ENCODE results near the gene SLC6A3. TPM values are rescaled to one million over a fixed set of nuclear protein-coding genes. Genes with fewer than 3 reads are reported as not detected.

Gene SLC6A3
- polyA plus RNA-seq, 3 donors: not detected

DNA sequence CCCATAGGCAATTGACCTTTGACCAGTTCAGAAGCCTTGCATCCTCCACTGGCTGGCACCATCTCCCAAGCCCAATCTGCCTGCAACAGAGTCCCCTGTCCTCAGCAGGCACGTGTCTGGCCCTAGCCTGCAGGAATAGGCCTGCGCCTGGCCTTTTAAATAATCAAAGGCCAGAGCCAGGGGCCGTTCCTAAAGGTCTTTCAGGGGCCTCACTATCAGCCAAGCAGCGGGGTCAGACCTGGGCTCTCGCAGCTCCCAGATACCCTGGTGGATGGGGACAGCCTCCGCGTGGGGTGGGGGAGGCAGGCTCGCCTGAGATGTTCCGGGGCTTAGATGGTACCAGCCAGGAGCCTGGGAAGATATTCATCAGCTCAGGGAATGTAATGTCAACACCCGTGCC is 32.6 kb downstream of the SLC6A3 start:
- no peak overlapping the region for H2AFZ ChIP-seq (ENCODE audit: insufficient read depth, low read depth, low read length, poor library complexity, severe bottlenecking)
- H3K9me3 ChIP-seq (replicated peaks in 1 of 2; ENCODE audit: control insufficient read depth in 1 of 2, insufficient read depth in 1 of 2, low read length in 2 of 2): no peaks in the 10 kb centered on the region
- H3K36me3 Mint-ChIP-seq: no peaks in the 10 kb centered on the region
- H3K27ac Mint-ChIP-seq: no peak overlapping the region
- H3K27me3 ChIP-seq (ENCODE audit: control insufficient read depth in 2 of 2, insufficient read depth in 2 of 2, low read length in 2 of 2): no peaks in the 10 kb centered on the region
- H3K4me1 Mint-ChIP-seq: no peaks in the 10 kb centered on the region
- H3K4me2 ChIP-seq (replicated peaks; ENCODE audit: extremely low read depth, low read length, poor library complexity, severe bottlenecking): no peak overlapping the region
- H4K20me1 ChIP-seq (ENCODE audit: insufficient read depth, low read length): no peaks in the 10 kb centered on the region
- TF ChIP-seq, protein P1, sequence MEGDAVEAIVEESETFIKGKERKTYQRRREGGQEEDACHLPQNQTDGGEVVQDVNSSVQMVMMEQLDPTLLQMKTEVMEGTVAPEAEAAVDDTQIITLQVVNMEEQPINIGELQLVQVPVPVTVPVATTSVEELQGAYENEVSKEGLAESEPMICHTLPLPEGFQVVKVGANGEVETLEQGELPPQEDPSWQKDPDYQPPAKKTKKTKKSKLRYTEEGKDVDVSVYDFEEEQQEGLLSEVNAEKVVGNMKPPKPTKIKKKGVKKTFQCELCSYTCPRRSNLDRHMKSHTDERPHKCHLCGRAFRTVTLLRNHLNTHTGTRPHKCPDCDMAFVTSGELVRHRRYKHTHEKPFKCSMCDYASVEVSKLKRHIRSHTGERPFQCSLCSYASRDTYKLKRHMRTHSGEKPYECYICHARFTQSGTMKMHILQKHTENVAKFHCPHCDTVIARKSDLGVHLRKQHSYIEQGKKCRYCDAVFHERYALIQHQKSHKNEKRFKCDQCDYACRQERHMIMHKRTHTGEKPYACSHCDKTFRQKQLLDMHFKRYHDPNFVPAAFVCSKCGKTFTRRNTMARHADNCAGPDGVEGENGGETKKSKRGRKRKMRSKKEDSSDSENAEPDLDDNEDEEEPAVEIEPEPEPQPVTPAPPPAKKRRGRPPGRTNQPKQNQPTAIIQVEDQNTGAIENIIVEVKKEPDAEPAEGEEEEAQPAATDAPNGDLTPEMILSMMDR (IDR thresholded peaks at IDR 0.05): no peak
- no peaks in the 10 kb centered on the region for H3K79me2 ChIP-seq (ENCODE audit: insufficient read depth, low read length)
- WGBS (ENCODE audit: insufficient coverage): 56% methylated on average over 7 of the region's 10 CpGs
- no peaks in the 10 kb centered on the region for H3K36me3 ChIP-seq (replicated peaks in 1 of 2; ENCODE audit: control insufficient read depth in 1 of 2, insufficient read depth in 2 of 2, low read length in 2 of 2)
- no peaks in the 10 kb centered on the region for H3K4me1 ChIP-seq (ENCODE audit: control insufficient read depth in 1 of 2, insufficient read depth in 2 of 2, low read length in 2 of 2)
- H3K4me3 ChIP-seq (replicated peaks in 1 of 3; ENCODE audit: low read depth in 2 of 3, low read length in 3 of 3): no peak overlapping the region
- no peak overlapping the region for H3K9ac ChIP-seq (ENCODE audit: insufficient read depth, low read length, poor library complexity, severe bottlenecking)
- no peak for DNase-seq
- no peak overlapping the region for H3K27ac ChIP-seq (ENCODE audit: low read depth in 1 of 2, low read length in 2 of 2)
- peaks cover 0 to 3% (median 0%) of the 10 kb centered on the region in 7 donors for H3K9me3 Mint-ChIP-seq
- H3K4me3 Mint-ChIP-seq: no peak overlapping the region
- intact Hi-C loops (cut with micrococcal nuclease): no loop called here
- H3K27me3 Mint-ChIP-seq (ENCODE audit: low read depth in 3 of 3): peaks cover 5 to 16% (median 5%) of the 10 kb centered on the region in 3 donors

DNA sequence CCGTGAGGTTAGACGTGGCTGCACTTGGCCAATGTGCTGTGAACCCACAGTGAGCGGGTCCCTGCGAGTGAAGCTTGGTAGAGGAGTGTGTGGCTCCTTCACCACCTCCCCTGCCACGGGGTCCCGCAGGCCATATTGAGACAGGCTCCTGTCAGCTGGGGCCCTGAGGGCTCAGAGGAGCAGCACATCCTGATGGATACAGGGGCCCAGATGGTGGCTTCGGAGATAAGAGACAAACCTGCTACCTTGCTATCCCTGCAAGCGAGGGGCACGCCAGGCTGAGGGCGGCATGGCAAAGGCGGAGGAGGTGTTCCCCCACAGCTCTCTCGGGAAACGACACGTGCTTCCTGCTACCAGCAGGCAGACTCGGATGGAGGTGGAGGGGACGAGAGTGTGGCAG is 33.1 kb downstream of the SLC6A3 start:
- 44% methylated on average over 13 of the region's 16 CpGs for WGBS (ENCODE audit: insufficient coverage)
- no peak for DNase-seq
- no peaks in the 10 kb centered on the region for H3K36me3 ChIP-seq (replicated peaks in 1 of 2; ENCODE audit: control insufficient read depth in 1 of 2, insufficient read depth in 2 of 2, low read length in 2 of 2)
- H3K4me1 ChIP-seq (ENCODE audit: control insufficient read depth in 1 of 2, insufficient read depth in 2 of 2, low read length in 2 of 2): no peaks in the 10 kb centered on the region
- H3K27me3 ChIP-seq (ENCODE audit: control insufficient read depth in 2 of 2, insufficient read depth in 2 of 2, low read length in 2 of 2): no peaks in the 10 kb centered on the region
- H3K9ac ChIP-seq (ENCODE audit: insufficient read depth, low read length, poor library complexity, severe bottlenecking): no peak overlapping the region
- Mint-ChIP-seq H3K36me3 (no peaks in the 10 kb centered on the region), H3K4me3 (no peak overlapping the region), H3K27ac (peak overlapping the region in 3 of 7 donors; percentile 13 to 36 (median 35)), H3K27me3 (ENCODE audit: low read depth in 3 of 3) (peaks cover 5 to 16% (median 5%) of the 10 kb centered on the region in 3 donors), H3K4me1 (no peaks in the 10 kb centered on the region), H3K9me3 (peaks cover 0 to 3% (median 0%) of the 10 kb centered on the region in 7 donors)
- intact Hi-C loops (cut with micrococcal nuclease): no loop called here
- no peak overlapping the region for H3K4me3 ChIP-seq (replicated peaks in 1 of 3; ENCODE audit: low read depth in 2 of 3, low read length in 3 of 3)
- TF ChIP-seq, protein P1 (IDR thresholded peaks at IDR 0.05): no peak
- no peak overlapping the region for H3K27ac ChIP-seq (ENCODE audit: low read depth in 1 of 2, low read length in 2 of 2)
- no peak overlapping the region for H3K4me2 ChIP-seq (replicated peaks; ENCODE audit: extremely low read depth, low read length, poor library complexity, severe bottlenecking)
- no peaks in the 10 kb centered on the region for H4K20me1 ChIP-seq (ENCODE audit: insufficient read depth, low read length)
- H3K79me2 ChIP-seq (ENCODE audit: insufficient read depth, low read length): no peaks in the 10 kb centered on the region
- H3K9me3 ChIP-seq (replicated peaks in 1 of 2; ENCODE audit: control insufficient read depth in 1 of 2, insufficient read depth in 1 of 2, low read length in 2 of 2): no peaks in the 10 kb centered on the region
- H2AFZ ChIP-seq (ENCODE audit: insufficient read depth, low read depth, low read length, poor library complexity, severe bottlenecking): no peak overlapping the region
